Astrocyte of the cerebellum (primary cell): Measurements from ENCODE around the gene C2orf92.
"Not testable (repeated sequence)": the region's sequence is repeated elsewhere in the genome, so short reads cannot be mapped to it uniquely, and the experiment has no call there.

ENCODE experiments used
- DNase-seq: peaks from one replicate; pipeline ENCODE4 v3.0.0-alpha.2; 2011; ENCODE audit warnings: low read depth
- H3K4me3 ChIP-seq: 2 replicates; pipeline ENCODE4 v1.5.1; 2011; ENCODE audit warnings: mild to moderate bottlenecking, low read depth, low read length, moderate library complexity
- CTCF ChIP-seq: IDR thresholded peaks from 2 replicates; pipeline ENCODE4 v1.5.1; 2012; ENCODE audit warnings: low read length, low read depth, moderate library complexity, mild to moderate bottlenecking; ENCODE audit errors: missing control alignments
- in situ Hi-C: cut with HindIII; loops from 2 replicates; pipeline ENCODE4 v1.10.0; 2017; ENCODE audit warnings: low sequenced_read_pairs

Gene C2orf92

GRCh38 chr2:97669448-97669847, at the start of gene C2orf92:
Gene C2orf92 (plus strand): TSS chr2:97669713. CDS start chr2:97669789, 76 bp downstream.
- in situ Hi-C loops = no loop called here
- no peak for DNase-seq
- no peak for TF ChIP-seq CTCF
- H3K4me3 ChIP-seq = no peak within 1 kb of the TSS

- in situ Hi-C loops, DNase-seq, H3K4me3 ChIP-seq: not testable (repeated sequence)
Observed at GRCh38 chr2:97620492-97620891, 49.0 kb upstream of the C2orf92 start.

GRCh38 chr2:97622976-97623375, 46.5 kb upstream of the C2orf92 start:
- in situ Hi-C loops, DNase-seq, H3K4me3 ChIP-seq: not testable (repeated sequence)

GRCh38 chr2:97625354-97626048, 44.0 kb upstream of the C2orf92 start:
- H3K4me3 ChIP-seq, in situ Hi-C loops, DNase-seq: not testable (repeated sequence)

- in situ Hi-C loops, DNase-seq, H3K4me3 ChIP-seq: not testable (repeated sequence)
Observed at GRCh38 chr2:97626049-97626430, 43.5 kb upstream of the C2orf92 start.

- no peak overlapping the region for H3K4me3 ChIP-seq
- in situ Hi-C loops = no loop called here
- DNase-seq = no peak
- no peak for TF ChIP-seq CTCF
Observed at GRCh38 chr2:97644023-97644717, 25.3 kb upstream of the C2orf92 start.

- TF ChIP-seq CTCF = no peak
- no peak for DNase-seq
- H3K4me3 ChIP-seq = peak overlapping the region; percentile 81
- in situ Hi-C loops = no loop called here
Observed at GRCh38 chr2:97645112-97645694, 24.3 kb upstream of the C2orf92 start.

GRCh38 chr2:97645695-97646629, 23.6 kb upstream of the C2orf92 start, which contains the start of gene COX5B:
Gene COX5B (plus strand): TSS chr2:97646062. CDS start chr2:97646087, 25 bp downstream.
- no peak for TF ChIP-seq CTCF

More at GRCh38 chr2:97645695-97646629, 23.6 kb upstream of the C2orf92 start, which contains the start of gene COX5B:
- H3K4me3 ChIP-seq = peak within 1 kb of the TSS; percentile 81
- DNase-seq = peak; percentile 90
- in situ Hi-C loops = no loop called here
